ENCODE measurements around the gene HHIPL1.

HHIPL1 gene

DNA sequence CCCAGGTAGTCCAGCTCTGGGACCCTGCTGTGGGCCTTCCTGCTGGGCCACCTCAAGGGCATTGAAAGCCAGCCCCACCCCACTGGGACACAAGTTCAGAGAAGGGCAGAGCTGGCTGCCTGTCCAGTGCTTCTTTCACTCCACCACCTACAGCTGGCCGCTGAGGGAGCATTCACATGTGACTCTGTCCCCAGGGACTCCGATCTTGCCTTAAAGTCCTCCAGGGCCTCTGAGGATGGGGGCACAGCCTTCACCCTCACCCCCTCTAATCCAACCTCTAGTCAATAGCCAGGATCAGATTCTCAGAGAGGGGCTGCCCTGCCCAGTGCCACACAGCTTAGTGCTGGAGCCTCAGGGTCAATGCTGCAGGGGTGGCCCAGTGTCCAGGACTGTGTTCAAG, 34.2 kb downstream of the HHIPL1 start:
- no peak overlapping the region for H3K4me3 ChIP-seq (ENCODE audit: low read depth, low read length)
- no peak for DNase-seq (ENCODE audit: low read depth)
- in situ Hi-C loops (cut with HindIII; ENCODE audit: low sequenced_read_pairs), result no loop called here
- TF ChIP-seq, protein P1, sequence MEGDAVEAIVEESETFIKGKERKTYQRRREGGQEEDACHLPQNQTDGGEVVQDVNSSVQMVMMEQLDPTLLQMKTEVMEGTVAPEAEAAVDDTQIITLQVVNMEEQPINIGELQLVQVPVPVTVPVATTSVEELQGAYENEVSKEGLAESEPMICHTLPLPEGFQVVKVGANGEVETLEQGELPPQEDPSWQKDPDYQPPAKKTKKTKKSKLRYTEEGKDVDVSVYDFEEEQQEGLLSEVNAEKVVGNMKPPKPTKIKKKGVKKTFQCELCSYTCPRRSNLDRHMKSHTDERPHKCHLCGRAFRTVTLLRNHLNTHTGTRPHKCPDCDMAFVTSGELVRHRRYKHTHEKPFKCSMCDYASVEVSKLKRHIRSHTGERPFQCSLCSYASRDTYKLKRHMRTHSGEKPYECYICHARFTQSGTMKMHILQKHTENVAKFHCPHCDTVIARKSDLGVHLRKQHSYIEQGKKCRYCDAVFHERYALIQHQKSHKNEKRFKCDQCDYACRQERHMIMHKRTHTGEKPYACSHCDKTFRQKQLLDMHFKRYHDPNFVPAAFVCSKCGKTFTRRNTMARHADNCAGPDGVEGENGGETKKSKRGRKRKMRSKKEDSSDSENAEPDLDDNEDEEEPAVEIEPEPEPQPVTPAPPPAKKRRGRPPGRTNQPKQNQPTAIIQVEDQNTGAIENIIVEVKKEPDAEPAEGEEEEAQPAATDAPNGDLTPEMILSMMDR (IDR thresholded peaks at IDR 0.05; ENCODE audit: low read depth, low read length, missing control alignments), result no peak

DNA sequence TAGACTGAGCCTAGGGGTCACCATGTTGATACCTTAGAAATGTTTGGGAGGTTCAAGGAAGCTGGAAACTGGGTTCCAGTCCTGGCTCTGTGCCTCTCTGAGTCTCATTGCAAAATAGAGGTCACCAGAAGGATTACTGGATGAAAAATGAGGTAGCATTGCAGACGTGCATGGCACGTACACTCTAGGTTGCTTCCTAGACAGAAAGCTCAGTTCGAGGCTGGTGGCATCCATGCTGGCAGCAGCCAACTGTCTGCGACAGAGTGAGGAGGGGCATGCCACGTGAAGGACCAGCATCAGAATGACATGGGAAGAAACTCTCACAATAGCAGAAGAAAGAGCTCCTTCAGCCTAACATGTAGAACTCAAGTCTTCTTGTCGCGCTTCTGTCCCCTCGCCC, 34.6 kb downstream of the HHIPL1 start:
- no peak for DNase-seq (ENCODE audit: low read depth)
- in situ Hi-C loops (cut with HindIII; ENCODE audit: low sequenced_read_pairs), result no loop called here
- TF ChIP-seq, protein P1 (IDR thresholded peaks at IDR 0.05; ENCODE audit: low read depth, low read length, missing control alignments), result no peak
- no peak overlapping the region for H3K4me3 ChIP-seq (ENCODE audit: low read depth, low read length)

DNA sequence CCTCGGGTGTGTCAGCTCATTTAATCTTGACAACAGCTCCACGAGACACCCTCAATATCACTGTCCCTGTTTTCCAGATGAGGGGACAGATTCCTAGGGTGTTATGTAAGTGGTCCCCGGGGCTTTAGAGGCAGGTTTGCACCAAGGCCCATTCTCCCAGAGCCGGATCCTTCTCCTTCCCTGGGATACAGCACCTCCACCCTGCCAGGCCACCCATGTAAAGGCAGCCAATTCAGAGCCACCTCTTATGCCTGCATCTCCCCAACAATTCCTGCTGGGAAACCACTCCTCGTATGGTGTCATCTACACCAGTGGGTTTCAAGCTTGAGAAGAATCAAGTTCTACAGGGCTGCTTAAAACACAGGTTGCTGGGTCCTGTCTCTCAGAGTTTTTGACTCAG, 35.1 kb downstream of the HHIPL1 start:
- in situ Hi-C loops (cut with HindIII; ENCODE audit: low sequenced_read_pairs), result no loop called here
- TF ChIP-seq, protein P1 (IDR thresholded peaks at IDR 0.05; ENCODE audit: low read depth, low read length, missing control alignments), result no peak
- DNase-seq (ENCODE audit: low read depth), result no peak

DNA sequence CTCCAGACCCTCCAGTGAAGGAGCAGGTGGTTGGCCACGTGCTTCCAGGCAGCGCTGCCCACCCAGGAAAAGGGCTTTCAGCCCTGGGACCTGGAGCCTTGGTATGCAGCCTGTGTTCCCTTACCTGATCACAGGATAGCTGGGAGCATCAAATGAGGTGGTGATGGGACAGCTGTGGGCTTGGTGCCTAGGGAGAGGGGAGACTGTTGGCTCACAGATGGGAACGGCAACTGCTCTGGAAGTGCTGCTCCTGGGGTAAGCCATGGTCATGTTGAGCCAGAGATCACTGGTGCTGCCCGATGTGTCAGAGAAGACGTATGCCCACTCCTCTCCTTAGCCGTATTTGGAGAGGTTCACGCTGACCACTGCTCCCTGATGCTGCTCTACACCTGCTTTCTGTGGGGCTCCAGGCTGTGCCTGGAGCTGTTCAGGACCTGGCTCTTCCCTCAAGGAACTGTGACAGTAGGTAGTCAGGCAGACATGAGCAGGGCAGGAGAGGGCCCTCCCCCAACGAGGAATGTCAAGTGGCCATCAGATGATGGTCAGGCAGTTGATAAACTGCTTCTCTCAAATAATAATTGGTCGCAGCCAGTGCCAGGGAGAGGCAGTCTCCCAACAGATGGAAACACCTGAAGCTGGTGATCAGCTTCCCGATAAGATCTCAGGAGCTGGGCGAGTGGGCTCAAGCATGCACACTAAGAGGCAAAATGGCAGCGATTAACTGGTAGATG, 36.3 kb downstream of the HHIPL1 start:
- in situ Hi-C loops (cut with HindIII; ENCODE audit: low sequenced_read_pairs), result no loop called here
- DNase-seq (ENCODE audit: low read depth), result no peak
- TF ChIP-seq, protein P1 (IDR thresholded peaks at IDR 0.05; ENCODE audit: low read depth, low read length, missing control alignments), result no peak
- no peak overlapping the region for H3K4me3 ChIP-seq (ENCODE audit: low read depth, low read length)

More for the DNA sequence above, 35.1 kb downstream of the HHIPL1 start:
- H3K4me3 ChIP-seq (ENCODE audit: low read depth, low read length), result no peak overlapping the region

DNA sequence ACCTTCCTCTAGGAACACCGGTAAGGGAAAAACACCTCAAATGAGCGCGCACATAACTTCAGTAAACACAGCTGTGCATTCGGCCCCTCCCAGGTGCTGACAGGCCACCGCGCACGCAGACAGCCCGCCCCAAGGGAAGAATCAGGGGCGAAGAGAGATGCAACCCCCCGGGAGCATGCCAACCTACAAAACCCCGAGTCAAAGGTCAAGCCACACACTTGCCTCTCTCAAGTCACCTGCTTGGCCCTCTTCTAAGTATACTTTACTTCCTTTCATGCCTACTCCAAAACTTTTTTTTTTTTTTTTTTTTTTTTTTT, 36.9 kb downstream of the HHIPL1 start:
- DNase-seq (ENCODE audit: low read depth), result no peak
- TF ChIP-seq, protein P1 (IDR thresholded peaks at IDR 0.05; ENCODE audit: low read depth, low read length, missing control alignments), result no peak
- no peak overlapping the region for H3K4me3 ChIP-seq (ENCODE audit: low read depth, low read length)
- in situ Hi-C loops (cut with HindIII; ENCODE audit: low sequenced_read_pairs), result no loop called here

DNA sequence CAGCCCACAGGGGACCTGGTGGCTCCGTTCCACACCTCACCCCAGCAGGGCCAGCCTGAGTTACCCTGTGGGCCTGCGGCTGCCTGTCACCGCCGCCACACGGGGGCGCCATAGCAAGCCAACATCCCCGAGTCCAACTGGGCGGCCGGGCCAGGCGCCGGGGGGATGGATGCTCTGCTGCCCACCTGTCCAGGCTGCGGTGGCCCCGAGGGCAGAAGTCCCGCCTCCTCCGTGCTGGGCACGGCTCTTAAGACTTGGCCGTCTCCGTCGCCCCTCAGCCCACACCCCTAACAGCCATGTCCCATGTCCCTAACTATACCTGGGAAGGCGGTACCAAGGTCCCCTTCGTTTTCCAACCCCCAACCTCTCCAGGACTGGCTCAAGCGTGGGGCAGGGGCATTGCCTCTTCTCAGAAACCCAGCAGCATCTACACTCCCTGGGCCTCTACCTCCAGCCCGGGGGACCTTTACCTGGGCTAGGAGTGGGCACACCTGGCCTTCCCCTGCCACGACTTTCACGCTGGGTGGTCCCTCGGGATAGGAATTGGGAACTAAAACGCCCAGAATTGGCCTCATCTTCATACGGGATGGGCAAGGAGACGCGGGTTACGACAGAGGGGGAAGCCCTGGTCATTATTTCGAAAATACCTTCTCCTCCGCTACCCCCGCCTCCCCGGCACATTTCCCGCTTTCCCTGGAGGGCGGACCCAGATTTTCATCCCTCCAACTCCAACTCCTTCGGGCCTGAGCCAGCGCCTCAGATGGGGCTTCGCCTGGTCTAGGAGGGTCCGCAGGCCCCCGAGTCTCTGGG, 38.1 kb downstream of the HHIPL1 start:
- in situ Hi-C loops (cut with HindIII; ENCODE audit: low sequenced_read_pairs), result no loop called here
- peak overlapping the region; percentile 93 for H3K4me3 ChIP-seq (ENCODE audit: low read depth, low read length)
- TF ChIP-seq, protein P1 (IDR thresholded peaks at IDR 0.05; ENCODE audit: low read depth, low read length, missing control alignments), result peak; percentile 89
- DNase-seq (ENCODE audit: low read depth), result peak; percentile 20
